ENCODE measurements around the gene WASHC3. TPM values are rescaled to one million over a fixed set of nuclear protein-coding genes. Genes with fewer than 3 reads are reported as not detected.
"Not testable (repeated sequence)": the region's sequence is repeated elsewhere in the genome, so short reads cannot be mapped to it uniquely, and the experiment has no call there.

The WASHC3 gene
- total RNA-seq, 1 donor from 2014 or later = 29.4 TPM

DNA sequence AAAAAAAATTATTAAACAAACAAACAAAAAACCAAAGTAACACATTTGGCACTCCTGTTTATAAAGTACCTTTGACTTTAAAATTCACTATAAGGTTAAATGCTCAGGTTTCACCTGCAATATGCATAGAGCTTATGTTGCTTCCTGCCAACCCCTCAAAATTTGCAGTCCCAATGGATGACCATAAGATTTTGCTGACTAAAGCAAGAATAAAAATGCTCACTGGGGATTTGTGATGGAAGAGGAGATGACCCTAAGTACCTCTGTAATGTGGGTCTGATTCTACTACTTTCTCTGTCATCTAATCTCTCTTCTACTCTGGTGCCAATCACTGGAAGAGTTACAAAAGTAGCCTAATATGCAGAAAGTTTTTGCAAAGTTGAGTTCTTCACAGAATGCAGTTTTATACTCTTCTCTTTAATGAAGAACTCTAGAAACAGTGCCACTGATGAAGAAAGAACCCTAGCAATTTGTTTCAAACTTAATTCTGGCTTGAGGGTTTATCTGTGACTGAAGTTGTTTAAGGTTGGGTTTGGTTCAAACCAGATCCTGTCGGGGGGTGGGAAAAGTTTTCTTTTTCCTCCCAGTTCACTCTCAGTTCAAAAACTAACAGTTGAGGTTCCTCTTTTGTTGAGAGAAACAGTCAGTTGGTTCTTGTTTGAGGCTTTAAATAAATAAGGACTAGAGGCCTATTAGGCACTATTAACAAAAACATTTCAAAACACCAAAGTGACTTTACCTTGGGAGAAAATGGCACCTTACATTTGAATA lies 10.9 kb downstream of the WASHC3 start:
- no peak for DNase-seq

DNA sequence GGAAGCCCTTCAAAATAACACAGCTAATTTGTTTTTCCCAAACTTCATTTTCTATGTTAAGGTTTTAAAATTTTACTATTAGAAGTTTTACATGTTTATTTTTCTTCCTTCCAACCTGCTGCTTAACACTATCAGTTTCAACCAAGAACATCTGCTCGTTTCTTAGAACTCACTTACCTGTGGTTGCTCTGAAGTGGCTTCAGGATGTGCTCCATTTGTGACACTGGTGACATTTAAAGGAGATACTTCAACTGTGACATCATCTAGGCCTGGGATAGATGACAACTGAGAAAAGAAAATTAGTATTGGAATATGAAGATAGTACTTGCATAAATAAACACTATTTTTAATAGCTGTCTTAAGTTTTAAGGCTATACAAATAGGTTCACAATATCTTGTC lies 17.9 kb downstream of the WASHC3 start:
- no peak for DNase-seq

DNA sequence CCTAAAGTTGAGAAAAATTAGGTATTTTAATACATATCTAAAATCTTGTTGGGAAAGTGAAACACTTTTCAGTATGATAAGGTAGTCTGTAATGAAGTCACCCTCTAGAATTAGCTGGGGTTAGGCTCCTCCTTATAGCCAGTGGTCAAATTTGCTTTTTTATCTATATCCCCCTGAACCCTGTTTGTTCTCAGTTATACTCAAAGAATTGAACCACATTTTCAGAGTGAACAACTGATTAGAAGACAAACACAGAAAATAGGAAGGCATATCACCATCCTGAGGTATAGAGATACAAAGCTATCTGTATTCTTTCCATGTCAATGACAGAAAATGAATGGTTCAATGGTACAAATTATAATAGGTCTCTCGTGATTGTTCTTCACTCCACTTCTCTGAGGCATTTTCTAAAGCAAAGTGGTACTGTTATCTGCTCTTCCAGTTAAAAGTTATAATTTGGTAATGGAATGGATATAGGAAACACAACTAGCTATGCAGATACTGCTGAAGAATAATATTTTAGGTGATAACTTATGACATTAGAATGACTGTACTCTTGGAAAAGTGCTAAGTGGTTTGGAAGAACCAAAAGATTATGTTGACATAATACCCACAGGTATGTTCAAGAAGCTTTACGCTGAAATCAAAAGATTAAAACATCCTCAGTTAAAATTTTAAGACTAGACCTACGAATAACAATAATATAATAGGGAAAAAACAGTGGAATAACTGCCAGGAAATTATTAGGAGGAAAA lies 27.6 kb downstream of the WASHC3 start:
- DNase-seq = no peak

DNA sequence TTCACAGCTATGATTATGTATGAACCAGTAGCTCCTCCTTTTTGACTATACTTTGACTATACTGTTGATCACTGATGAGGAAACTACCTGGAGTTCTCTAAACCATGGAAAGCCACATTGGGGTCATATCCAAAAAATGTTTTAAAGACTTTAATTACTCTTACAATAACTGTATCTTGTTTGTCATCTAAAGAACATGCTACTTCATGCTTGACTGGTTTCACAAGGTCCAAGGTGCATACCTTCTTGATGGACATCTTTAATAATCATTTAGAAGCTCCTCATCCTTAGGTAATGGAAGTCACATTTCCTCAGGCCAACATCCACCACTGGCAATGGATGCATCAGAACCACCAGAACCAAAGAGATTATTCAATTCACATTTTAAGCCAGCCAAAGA lies 29.9 kb downstream of the WASHC3 start:
- DNase-seq = no peak

DNA sequence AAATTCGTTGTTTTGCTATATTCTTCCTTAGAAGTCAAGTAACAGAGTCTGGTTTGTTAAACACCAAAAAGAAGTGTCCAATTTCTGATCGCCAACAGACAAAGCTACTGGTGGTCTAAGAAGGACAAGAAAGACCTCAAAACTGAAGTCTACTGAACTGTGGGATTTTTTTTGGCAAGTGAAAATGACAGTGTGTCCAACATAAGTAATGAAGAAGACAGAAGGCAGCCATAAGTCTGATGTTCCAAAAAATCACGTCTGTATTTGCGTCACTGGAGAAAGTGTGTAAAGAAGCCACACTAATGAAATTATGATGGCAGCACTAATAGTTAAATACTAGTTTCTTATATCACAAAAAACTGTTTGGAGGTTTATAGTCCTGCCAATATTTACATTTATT lies 32.6 kb downstream of the WASHC3 start:
- peak; percentile 9 for DNase-seq

DNA sequence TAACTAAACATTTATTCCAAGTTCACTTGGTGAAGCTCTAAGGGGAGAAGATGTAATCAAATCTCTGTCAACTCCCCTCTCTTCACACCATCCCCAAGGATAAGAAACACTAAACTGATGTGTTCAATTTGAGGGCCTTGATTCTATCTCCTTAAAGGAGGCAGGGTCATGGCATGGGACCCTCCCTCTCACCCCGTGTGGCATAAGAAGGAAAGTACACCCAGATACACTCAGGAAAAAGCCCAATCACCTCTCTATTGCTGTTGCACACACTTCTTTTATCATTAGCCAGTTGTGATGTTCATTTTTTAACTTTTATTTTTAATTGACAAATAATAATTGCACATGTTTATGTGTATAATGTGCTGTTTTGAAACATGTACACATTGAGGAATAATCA lies 35.1 kb downstream of the WASHC3 start:
- DNase-seq = no peak

DNA sequence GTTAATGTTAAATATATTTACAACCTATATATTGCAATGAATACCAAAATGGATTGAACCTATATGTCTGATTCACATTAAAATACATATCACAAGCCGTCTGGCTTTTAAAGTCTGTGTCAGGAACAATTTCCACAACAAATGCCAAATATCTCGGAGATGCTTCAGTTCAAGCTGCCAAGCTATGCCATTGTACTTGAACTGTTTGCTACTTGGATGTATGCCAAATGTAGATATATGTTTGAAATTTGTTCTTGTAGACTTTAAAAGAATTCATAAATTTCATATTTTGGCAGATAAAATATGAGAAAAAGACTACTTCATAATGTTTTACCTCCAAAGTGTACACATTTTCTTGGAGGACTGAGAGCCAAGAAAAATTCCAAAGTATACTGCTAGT lies 37.0 kb downstream of the WASHC3 start:
- peak; percentile 4 for DNase-seq

DNA sequence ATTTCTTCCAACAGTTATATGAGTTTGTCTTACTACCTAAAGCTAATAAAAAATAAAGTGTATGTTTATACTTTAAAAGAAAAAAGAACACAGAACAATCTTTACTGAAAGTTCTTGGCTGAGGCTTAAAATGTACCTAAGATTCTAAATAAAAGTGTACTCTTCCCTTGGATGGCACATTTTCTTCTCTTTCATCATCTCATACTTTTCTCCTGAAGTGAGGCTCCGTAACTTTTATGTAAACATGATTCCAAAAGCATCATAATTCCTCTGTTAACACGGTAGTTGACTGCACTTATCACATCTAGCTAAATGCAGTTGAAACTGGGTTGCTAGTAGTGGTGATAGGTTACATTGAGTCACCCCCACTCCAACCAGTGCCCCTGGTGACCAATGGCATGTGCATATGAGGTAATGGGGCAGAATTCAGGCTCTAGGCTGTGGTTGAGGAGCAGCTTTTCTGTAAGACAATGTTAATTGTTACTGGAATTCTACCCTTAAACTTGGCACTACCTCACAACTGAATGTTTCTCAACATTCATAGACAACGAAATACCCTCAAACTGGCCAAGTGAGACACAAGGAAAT lies 38.4 kb downstream of the WASHC3 start:
- DNase-seq = no peak

DNA sequence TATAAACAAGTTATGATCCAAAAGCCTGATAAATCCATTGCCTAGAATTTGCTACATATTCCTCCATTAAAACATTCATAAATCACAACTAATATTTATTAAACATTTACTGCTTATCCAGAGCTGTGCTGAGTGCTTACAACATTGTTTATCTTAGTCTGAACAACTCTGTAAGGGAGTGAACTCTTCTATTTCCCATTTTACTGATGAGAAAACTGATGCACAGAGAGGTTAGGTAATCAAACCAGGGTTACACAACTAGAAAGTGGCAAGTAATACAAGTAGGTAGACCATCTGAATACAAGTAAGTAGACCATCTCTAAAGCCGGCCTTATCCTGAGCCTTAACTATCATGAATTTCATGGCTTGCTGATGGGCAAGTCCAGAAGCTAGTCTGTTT lies 39.5 kb downstream of the WASHC3 start:
- no peak for DNase-seq

DNA sequence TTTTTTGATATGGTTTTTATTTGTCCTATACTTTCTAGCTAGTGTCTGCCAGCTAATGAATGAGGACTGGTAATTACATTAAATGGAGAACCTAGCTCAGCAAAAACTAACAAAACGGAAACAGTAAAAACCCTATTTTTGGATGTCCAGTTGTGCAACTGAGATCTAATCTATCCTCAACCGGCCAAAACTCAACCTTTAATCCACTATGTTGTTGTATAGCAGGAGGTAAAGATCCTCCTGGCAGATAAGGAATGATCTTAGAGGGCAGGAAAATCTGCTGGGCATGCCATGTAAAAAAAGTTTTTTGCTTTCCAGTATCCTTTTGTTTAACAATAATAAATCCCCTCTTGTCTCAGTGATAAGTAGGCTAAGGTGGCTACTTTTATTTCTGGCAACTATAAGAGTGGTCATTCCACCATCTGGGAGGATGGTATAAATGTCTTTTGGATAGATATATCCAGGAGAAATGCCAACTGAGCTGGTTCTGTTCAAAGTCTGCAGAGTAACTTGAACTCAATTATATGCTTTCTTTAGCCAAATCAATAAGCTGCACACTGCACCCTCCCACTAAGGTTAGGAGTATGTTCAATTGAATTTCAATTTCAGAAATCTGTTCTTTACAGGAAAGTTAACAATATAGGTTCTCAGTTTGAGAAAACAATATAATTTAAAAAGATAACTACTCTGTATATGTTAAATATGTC lies 40.1 kb downstream of the WASHC3 start:
- DNase-seq = no peak

DNA sequence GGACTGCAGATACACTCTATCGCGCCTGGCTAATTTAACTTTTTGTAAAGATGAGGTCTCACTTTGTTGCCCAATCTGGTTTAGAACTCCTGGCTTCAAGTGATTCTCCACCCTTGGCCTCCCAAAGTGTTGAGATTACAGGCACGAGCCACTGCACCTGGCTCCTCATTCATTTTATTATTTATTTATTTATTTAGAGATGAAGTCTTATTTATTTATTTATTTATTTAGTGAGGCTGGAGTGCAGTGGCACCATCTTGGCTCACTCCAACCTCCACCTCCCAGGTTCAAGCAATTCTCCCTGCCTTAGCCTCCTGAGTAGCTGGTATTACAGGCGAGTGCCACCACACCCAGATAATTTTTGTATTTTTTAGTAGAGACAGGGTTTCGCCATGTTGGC lies 43.2 kb downstream of the WASHC3 start:
- not testable (repeated sequence) for DNase-seq

DNA sequence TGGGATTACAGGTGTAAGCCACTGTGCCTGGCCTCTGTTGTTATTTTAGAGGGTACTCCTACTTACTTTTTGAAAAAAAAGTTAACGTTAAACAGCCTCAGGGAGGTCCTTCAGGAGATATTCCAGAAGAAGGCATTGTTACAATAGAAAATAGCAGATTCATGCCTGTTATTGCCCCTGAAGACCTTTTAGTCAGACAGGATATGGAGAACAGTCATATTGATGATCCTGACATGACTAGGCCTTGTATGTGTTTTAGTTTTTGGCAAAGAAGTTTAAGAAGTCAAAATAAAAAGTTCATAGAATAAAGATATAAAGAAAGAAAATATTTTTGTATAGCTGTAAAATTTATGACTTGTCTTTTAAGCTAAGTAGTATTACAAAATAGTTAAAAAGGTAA lies 45.3 kb downstream of the WASHC3 start:
- no peak for DNase-seq

DNA sequence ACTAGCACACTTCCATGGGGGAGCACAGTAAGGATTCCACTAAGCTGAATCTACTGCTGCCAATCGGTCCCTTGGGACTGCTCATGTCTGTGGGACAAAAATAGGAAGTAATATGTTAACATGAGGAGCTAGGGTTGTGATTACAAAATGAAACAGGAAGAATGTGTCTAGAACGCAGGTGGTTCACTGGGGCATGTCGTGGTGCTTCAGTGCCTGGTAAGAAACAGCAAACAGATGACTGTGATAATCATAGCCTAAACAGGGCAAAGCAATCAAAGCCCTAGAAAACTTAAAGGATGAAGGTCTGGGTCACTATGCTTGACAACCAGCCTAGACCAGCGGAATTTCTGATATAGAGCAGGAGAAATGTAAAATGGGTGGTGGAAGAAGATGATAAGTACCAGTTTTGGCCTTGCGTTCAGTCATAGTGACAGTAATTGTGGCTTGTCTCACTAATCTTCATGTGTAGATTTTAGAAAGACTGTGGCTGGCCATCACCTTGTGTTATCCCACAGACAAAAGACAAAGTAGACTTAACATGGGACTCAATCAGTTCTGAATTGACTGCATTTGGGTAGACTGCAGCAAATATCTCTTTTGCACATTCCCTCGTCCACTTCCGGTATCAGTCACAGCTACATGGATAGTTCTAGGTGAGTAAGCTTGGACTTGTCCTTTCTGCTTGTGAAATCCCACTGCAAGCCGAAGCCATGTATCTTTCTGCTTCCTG lies 51.4 kb downstream of the WASHC3 start:
- DNase-seq = no peak

DNA sequence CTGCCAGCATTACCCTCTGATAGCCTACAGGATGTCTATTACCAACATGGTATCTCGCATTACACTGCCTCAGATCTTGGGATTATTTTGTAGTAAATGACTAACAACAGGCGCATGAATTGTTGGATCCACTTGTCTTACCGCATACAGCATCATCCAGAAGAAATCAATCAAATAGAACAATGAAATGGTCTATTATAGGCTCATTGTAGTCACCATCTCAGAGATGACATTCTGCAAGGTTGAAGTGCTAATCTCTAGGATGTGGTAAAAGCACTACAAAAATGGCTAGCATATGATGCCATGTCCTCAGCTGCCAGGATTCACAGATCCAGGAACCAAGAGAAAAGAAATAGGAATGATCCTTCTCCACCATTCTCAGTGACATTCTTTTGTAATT lies 52.0 kb downstream of the WASHC3 start:
- no peak for DNase-seq

DNA sequence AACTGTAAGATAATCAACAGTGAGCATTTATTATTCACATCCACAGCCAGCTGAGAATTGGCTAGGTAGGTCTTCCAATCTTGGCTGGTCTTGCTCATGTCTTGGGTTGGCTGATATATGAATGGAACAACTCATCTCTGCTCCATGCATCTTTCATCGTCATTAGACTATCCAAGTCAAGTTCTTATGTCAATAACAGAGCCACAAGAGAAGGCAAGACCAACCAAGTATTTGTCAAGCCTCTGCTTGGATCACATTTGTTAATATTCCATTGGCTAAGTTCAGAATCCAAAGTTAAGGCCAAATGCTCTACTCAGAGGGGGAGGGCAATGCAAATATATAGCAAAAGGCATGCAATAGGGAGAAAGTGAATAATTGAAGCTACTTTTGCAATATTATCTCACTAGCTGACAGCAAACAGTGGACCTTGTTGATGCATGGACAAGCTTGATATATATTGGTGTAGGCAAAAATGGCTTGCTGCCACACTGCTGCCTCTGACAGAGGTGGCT lies 53.1 kb downstream of the WASHC3 start:
- DNase-seq = no peak

DNA sequence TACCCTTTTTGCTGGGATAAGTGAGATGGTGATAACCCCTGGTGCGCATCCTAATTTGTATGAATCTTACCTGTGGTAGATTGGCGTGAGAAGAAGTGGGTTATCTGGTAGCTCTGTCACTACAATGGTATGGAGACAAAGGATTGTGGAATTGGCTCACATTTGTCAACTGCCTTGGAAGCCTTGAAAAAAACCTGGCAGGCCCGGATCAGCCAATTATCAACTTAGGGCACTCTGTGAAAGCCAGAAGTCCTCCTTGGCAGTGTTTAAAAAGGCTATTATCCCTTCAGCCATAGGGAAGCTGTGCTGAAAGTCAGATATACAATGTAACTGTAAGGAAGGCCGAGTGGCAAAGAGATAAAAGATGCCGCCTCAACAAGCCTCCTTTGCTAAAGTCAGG lies 56.5 kb downstream of the WASHC3 start:
- DNase-seq = no peak

DNA sequence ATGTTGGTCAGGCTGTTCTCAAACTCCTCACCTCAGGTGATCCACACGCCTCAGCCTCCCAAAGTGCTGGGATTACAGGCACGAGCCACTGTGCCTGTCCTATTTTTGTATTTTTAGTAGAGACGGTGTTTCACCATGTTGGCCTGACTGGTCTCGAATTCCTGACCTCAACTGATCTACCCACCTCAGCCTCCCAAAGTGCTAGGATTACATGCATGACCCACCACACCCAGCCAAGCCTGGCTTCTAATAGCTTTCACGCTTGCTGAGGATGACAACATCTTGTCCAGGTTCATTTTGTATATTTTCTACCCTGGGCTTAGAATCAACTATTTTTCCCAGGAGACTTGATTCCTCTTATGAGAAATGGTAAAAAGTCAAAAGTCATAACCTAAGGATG lies 64.7 kb downstream of the WASHC3 start:
- DNase-seq = no peak

DNA sequence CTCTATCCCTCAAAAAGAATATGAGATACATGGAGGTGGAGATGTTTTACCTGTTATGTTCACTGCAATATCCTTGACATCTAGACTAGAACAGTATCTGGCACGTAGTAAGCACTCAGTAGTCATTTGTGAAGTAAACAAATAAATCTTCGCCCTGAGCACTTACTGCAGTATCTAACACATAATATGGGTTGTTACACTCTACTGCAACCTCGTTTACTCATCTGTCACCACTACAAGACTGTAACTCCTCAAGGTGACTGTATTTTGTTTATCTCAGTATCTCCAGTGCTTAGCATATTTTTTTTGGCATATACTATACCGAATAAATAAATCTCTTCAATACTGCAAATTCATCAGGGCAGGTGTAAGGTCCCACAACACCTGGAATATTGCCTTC lies 66.1 kb downstream of the WASHC3 start:
- DNase-seq = no peak

DNA sequence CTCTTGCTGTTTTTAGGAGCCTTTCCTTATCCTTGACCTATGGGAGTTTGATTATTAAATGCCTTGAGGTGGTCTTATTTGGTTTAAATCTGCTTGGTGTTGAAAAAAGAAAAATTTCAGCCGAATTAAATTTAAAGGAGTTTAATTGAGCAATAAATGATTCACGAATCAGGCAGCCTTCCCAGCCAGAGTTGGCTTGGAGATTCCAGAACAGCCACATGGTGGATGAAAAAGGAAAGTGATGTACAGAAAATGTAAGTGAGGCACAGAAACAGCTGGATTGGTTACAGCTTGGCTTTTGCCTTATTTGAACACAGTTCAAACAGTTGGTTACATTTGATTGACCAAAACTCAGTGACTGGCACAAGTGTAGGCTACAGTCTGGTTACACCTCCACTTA lies 69.7 kb downstream of the WASHC3 start:
- DNase-seq = no peak

DNA sequence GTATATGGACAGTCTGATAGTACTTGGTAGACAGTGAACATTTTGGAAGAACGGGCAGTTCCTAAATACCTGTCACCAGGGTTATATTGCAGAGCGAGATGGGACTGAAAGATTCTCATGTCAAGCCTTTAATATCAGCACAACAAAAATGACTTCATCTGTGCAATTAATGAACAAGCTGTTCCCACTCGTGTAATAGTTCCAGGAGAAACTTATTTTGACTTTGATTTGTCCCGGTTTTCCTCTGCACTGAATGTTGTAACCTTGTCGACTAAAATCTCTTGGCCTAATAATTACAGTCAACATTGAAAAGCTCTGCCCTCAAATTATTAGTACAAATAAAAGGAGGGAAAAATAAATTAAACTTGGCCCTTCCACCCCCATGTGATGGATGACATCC lies 79.5 kb downstream of the WASHC3 start:
- no peak for DNase-seq

DNA sequence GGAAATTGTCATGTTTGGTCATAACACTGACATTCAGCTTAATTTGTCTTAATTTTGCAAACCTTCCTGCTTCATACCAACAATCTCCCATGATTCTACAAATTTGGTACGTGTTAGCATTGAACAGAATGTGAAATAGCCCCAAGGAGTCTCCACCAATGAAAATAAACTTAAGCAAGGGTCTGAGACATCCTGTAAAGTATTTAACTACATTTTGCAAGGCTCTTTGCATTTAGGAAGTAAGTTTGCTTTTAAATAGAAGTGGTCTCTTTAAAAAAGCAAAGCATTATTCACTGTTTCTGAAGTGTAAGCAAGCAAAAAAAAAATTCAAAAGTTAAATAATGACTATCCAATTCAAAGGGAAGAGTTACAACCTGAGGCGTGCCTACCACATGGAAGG lies 79.9 kb downstream of the WASHC3 start:
- DNase-seq = no peak

DNA sequence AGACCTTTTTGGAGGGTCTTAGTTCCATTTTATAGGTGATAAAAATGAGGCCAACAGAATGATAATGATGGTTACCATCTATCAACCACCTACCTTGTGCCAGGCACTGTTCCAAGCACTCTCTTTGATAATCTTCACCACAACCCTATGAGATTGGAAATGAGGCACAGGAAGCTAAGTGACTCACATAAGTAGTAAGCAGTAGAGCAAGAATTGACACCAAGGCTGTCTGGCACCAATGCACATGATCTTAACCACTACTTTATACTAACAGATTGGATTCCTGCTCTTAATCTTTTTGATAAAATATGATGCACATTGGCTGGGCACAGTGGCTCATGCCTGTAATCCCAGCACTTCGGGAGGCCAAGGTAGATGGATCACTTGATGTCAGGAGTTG lies 93.0 kb downstream of the WASHC3 start:
- no peak for DNase-seq
